GM19438 (cell line): ENCODE data around the gene PPP1R12A.

ENCODE experiments used
- ATAC-seq: cut with Tn5 transposase; IDR thresholded peaks from one replicate; pipeline ENCODE4 v1.9.1; 2021; ENCODE audit warnings: low read depth; ENCODE audit not compliant: unreplicated experiment

Gene PPP1R12A

GRCh38 chr12:79936670-79937069, 1.8 kb upstream of the PPP1R12A start:
- ATAC-seq = no peak

- peak; percentile 19 for ATAC-seq
Observed at GRCh38 chr12:79935624-79936345, 888 bp upstream of the PPP1R12A start.

GRCh38 chr12:79934281-79935020, 446 bp downstream of the PPP1R12A start:
- ATAC-seq = peak; percentile 19

GRCh38 chr12:79933532-79934264, 1.2 kb downstream of the PPP1R12A start:
- peak; percentile 10 for ATAC-seq

GRCh38 chr12:79933043-79933442, 1.9 kb downstream of the PPP1R12A start:
- no peak for ATAC-seq

- no peak for ATAC-seq
Observed at GRCh38 chr12:79932357-79932756, 2.5 kb downstream of the PPP1R12A start.

- no peak for ATAC-seq
Observed at GRCh38 chr12:79929065-79929464, 5.8 kb downstream of the PPP1R12A start.

GRCh38 chr12:79927772-79928474, 7.0 kb downstream of the PPP1R12A start:
- peak; percentile 97 for ATAC-seq

GRCh38 chr12:79926951-79927350, 7.9 kb downstream of the PPP1R12A start:
- no peak for ATAC-seq

GRCh38 chr12:79925492-79925891, 9.4 kb downstream of the PPP1R12A start:
- ATAC-seq = no peak

- no peak for ATAC-seq
Observed at GRCh38 chr12:79921786-79922185, 13.1 kb downstream of the PPP1R12A start.

GRCh38 chr12:79920421-79921238, 14.3 kb downstream of the PPP1R12A start:
- ATAC-seq = no peak

GRCh38 chr12:79919762-79920161, 15.1 kb downstream of the PPP1R12A start:
- no peak for ATAC-seq

GRCh38 chr12:79916826-79917225, 18.1 kb downstream of the PPP1R12A start:
- ATAC-seq = no peak

- ATAC-seq = no peak
Observed at GRCh38 chr12:79911889-79912656, 22.8 kb downstream of the PPP1R12A start.

- ATAC-seq = no peak
Observed at GRCh38 chr12:79908366-79908765, 26.5 kb downstream of the PPP1R12A start.

- no peak for ATAC-seq
Observed at GRCh38 chr12:79901506-79901905, 33.4 kb downstream of the PPP1R12A start.

GRCh38 chr12:79900951-79901350, 33.9 kb downstream of the PPP1R12A start:
- ATAC-seq = no peak

- ATAC-seq = no peak
Observed at GRCh38 chr12:79900199-79900598, 34.7 kb downstream of the PPP1R12A start.
